Stomach (tissue), 4 donors: Measurements from ENCODE around the gene LSM7.

Experiments used
- CTCF ChIP-seq, 7 experiments: fragments of 450-650 bp in 4 of 7; fragments of 200-600 bp in 3 of 7; sonication (generic) in 3 of 7; IDR thresholded peaks; one replicate each; pipeline ENCODE4 v1.5.1; 2016 to 2019; ENCODE audit warnings: antibody characterized with exemption in 7 of 7, control low read depth in 2 of 7, mild to moderate bottlenecking in 1 of 7
- POLR2A ChIP-seq, 4 donors: fragments of 450-650 bp; IDR thresholded peaks; one replicate each; pipeline ENCODE4 v1.6.1; 2016; ENCODE audit warnings: antibody characterized with exemption in 4 of 4, control low read depth in 2 of 4, mild to moderate bottlenecking in 1 of 4, moderate library complexity in 1 of 4
- POLR2AphosphoS5 ChIP-seq, 3 donors: sonication (generic); formaldehyde crosslinking; IDR thresholded peaks; one replicate each; pipeline ENCODE4 v1.6.1; 2016; ENCODE audit warnings: antibody characterized with exemption in 3 of 3

DNA sequence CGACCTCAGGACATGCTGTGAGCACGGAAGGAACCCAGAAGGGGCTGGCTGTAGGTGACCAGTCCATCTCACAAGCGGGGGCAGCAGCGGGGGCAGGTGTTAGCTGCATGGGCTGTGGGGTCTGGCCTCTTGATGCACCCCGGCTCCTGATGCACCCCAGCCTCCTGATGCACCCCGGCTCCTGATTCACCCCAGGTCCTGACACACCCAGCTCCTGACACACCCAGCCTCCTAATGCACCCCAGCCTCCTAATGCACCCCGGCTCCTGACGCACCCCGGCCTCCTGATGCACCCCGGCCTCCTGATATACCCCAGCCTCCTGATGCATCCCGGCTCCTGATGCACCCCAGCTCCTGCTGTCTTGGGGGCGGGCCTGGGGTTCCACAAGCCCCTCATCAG lies 7.4 kb downstream of the LSM7 start:
- TF ChIP-seq POLR2AphosphoS5 (IDR thresholded peaks at IDR 0.05) (no peak), CTCF (IDR thresholded peaks at IDR 0.05) (no peak), POLR2A (IDR thresholded peaks at IDR 0.05) (no peak)
